ENCODE data around the gene PRSS36. TPM values are rescaled to one million over a fixed set of nuclear protein-coding genes. Genes with fewer than 3 reads are reported as not detected.
A peak's percentile ranks its signal among the peaks of the same experiment; 100 is the strongest.

The PRSS36 gene
- total and polyA plus RNA-seq, 9 of the 15 experiments (the other 6 are each of a cell fraction or from before 2014, with no cell fraction given) = 0.09 to 1.2 (median 0.54) TPM; not detected in 2

GRCh38 chr16:31117384-31118222 is 32.3 kb downstream of the PRSS36 start, which contains the start of gene KAT8 (continued):
- TF ChIP-seq, protein P1, sequence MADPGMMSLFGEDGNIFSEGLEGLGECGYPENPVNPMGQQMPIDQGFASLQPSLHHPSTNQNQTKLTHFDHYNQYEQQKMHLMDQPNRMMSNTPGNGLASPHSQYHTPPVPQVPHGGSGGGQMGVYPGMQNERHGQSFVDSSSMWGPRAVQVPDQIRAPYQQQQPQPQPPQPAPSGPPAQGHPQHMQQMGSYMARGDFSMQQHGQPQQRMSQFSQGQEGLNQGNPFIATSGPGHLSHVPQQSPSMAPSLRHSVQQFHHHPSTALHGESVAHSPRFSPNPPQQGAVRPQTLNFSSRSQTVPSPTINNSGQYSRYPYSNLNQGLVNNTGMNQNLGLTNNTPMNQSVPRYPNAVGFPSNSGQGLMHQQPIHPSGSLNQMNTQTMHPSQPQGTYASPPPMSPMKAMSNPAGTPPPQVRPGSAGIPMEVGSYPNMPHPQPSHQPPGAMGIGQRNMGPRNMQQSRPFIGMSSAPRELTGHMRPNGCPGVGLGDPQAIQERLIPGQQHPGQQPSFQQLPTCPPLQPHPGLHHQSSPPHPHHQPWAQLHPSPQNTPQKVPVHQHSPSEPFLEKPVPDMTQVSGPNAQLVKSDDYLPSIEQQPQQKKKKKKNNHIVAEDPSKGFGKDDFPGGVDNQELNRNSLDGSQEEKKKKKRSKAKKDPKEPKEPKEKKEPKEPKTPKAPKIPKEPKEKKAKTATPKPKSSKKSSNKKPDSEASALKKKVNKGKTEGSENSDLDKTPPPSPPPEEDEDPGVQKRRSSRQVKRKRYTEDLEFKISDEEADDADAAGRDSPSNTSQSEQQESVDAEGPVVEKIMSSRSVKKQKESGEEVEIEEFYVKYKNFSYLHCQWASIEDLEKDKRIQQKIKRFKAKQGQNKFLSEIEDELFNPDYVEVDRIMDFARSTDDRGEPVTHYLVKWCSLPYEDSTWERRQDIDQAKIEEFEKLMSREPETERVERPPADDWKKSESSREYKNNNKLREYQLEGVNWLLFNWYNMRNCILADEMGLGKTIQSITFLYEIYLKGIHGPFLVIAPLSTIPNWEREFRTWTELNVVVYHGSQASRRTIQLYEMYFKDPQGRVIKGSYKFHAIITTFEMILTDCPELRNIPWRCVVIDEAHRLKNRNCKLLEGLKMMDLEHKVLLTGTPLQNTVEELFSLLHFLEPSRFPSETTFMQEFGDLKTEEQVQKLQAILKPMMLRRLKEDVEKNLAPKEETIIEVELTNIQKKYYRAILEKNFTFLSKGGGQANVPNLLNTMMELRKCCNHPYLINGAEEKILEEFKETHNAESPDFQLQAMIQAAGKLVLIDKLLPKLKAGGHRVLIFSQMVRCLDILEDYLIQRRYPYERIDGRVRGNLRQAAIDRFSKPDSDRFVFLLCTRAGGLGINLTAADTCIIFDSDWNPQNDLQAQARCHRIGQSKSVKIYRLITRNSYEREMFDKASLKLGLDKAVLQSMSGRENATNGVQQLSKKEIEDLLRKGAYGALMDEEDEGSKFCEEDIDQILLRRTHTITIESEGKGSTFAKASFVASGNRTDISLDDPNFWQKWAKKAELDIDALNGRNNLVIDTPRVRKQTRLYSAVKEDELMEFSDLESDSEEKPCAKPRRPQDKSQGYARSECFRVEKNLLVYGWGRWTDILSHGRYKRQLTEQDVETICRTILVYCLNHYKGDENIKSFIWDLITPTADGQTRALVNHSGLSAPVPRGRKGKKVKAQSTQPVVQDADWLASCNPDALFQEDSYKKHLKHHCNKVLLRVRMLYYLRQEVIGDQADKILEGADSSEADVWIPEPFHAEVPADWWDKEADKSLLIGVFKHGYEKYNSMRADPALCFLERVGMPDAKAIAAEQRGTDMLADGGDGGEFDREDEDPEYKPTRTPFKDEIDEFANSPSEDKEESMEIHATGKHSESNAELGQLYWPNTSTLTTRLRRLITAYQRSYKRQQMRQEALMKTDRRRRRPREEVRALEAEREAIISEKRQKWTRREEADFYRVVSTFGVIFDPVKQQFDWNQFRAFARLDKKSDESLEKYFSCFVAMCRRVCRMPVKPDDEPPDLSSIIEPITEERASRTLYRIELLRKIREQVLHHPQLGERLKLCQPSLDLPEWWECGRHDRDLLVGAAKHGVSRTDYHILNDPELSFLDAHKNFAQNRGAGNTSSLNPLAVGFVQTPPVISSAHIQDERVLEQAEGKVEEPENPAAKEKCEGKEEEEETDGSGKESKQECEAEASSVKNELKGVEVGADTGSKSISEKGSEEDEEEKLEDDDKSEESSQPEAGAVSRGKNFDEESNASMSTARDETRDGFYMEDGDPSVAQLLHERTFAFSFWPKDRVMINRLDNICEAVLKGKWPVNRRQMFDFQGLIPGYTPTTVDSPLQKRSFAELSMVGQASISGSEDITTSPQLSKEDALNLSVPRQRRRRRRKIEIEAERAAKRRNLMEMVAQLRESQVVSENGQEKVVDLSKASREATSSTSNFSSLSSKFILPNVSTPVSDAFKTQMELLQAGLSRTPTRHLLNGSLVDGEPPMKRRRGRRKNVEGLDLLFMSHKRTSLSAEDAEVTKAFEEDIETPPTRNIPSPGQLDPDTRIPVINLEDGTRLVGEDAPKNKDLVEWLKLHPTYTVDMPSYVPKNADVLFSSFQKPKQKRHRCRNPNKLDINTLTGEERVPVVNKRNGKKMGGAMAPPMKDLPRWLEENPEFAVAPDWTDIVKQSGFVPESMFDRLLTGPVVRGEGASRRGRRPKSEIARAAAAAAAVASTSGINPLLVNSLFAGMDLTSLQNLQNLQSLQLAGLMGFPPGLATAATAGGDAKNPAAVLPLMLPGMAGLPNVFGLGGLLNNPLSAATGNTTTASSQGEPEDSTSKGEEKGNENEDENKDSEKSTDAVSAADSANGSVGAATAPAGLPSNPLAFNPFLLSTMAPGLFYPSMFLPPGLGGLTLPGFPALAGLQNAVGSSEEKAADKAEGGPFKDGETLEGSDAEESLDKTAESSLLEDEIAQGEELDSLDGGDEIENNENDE (IDR thresholded peaks at IDR 0.05; ENCODE audit: low read depth, low read length) = no peak
- TF ChIP-seq GMEB1 (CRISPR knock-in tag; IDR thresholded peaks at IDR 0.05) = peak; percentile 77
- no peak for TF ChIP-seq SETDB1 (IDR thresholded peaks at IDR 0.05; ENCODE audit: low read length)
- TF ChIP-seq BCL6 (CRISPR knock-in tag; IDR thresholded peaks at IDR 0.05) = no peak
- TF ChIP-seq RBM22 (IDR thresholded peaks at IDR 0.05; ENCODE audit: low read depth, low read length, poor library complexity, severe bottlenecking) = peak; percentile 81
- TF ChIP-seq RAD51 (IDR thresholded peaks at IDR 0.05; ENCODE audit: borderline replicate concordance, low read depth) = no peak
- TF ChIP-seq NFRKB (IDR thresholded peaks at IDR 0.05; ENCODE audit: low read depth) = peak; percentile 29; the same call in 1 of the 2 replicates
- no peak for TF ChIP-seq NFXL1 (CRISPR knock-in tag; IDR thresholded peaks at IDR 0.05)
- no peak for TF ChIP-seq RBM17 (IDR thresholded peaks at IDR 0.05; ENCODE audit: borderline replicate concordance, low read depth, low read length)
- no peak for TF ChIP-seq ZNF518B (CRISPR knock-in tag; IDR thresholded peaks at IDR 0.05)
- TF ChIP-seq BHLHE40 (IDR thresholded peaks at IDR 0.05; ENCODE audit: low read length) = peak; percentile 59

All from K562 (cell line).